ENCODE measurements around the gene SLC25A38.

Gene SLC25A38

DNA sequence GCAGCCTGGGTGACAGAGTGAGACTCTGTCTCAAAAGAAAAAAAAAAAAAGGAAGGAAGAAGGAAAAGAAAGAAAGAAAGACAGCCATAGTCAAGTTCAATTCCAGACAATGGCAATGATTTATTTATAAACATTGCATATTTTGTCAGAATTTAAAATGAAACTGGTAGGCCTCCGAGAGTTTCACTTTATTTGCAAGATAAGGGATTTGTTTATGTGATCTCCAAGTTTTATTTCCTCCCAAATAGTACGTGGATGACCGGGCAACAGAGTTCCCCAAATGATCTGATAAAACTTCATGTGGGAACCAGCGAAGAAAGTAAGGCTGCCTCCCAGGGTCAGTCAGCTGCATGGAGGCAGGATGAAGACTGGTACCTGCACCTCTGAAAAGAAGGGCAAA, 55.7 kb downstream of the SLC25A38 start:
- DNase-seq, result no peak

DNA sequence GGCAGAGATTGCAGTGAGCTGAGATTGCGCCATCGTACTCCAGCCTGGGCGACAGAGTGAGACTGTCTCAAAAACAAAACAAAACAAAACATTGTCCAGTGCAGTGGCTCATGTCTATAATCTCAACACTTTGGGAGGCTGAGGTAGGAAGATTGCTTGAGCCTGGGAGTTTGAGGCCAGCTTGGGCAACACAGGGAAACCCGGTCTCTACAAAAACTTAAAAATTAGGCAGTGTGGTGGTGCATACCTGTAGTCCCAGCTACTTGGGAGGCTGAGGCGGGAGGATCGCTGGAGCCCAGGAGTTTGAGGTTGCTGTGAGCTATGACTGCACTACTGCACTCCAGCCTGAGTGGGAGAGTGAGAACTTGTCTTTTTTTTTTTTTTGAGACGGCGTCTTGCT, 57.1 kb downstream of the SLC25A38 start:
- DNase-seq, result no peak

DNA sequence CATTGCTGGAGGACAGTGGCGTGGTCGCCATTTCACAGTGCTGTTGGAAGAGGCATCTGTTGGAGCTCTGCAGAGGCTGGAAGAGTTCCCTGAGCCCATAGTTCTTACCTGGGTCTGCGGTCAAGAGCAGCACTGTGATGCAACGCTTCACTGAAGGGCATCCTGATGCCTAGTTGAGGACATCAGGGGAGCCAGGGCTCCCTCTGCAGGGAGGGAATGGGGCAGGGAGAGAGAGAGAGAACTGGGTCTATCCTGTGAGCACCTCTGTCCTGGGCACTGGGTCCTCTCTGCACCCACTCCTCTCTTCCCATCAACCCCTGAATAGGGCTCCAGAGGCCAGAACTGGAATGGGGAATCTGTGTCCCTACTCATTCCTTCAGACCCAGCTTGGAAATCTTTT, 60.4 kb downstream of the SLC25A38 start:
- DNase-seq, result no peak

DNA sequence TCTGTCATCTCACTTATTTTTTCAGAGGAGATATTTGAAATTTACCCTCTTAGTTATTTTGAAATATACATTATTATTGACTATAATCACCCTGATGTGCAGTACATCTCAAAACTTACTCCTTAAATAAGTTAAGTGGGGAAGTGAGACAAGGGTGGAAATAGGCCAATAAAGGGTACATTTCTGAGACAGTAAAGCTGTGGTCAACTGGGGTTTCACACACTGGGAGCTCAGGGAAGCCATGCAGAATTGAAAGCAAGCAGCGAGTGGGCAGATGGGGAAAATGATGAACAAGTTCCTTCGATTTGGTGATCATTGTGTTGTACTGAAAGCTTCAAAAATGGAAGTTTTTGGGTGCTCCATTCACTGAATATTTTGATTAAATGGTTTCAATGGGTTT, 62.8 kb downstream of the SLC25A38 start:
- DNase-seq, result no peak

DNA sequence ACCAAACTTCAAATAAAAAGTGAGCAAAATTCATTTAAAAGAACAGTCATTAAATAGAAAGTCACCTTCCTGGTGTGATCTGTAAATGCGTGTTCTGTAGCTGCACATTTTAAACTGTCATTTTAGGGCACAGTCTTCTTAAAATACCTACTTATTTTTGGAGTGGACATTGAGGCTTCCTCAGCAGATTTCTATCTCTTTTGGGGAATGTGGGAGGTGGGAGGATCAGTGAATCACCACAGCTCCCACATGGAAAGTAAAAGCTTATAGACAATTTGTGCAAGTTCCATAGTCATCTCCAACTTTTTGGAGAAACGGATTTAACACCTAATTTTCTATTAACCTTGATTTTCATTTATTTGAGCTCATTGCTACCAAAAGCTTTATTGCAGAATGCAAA, 63.3 kb downstream of the SLC25A38 start:
- no peak for DNase-seq
